ENCODE data around the gene ONECUT3. TPM values are rescaled to one million over a fixed set of nuclear protein-coding genes. Genes with fewer than 3 reads are reported as not detected.

ONECUT3 gene
- total RNA-seq, 1 donor: not detected

- TF ChIP-seq CTCF (IDR thresholded peaks at IDR 0.05; ENCODE audit: insufficient read depth, low read length): no peak
- DNase-seq (ENCODE audit: low read depth): no peak
- H3K4me3 ChIP-seq (ENCODE audit: low read depth, low read length): no peak overlapping the region
These were observed 1.8 kb upstream of the ONECUT3 start for GRCh38 chr19:1751367-1752008.

- no peak for TF ChIP-seq CTCF (IDR thresholded peaks at IDR 0.05; ENCODE audit: insufficient read depth, low read length)
- DNase-seq (ENCODE audit: low read depth): no peak
These were observed 1.1 kb upstream of the ONECUT3 start for GRCh38 chr19:1752009-1752756.

GRCh38 chr19:1754018-1754635 is 821 bp downstream of the ONECUT3 start:
- no peak for TF ChIP-seq CTCF (IDR thresholded peaks at IDR 0.05; ENCODE audit: insufficient read depth, low read length)
- no peak for DNase-seq (ENCODE audit: low read depth)
- H3K4me3 ChIP-seq (ENCODE audit: low read depth, low read length): no peak overlapping the region

More at GRCh38 chr19:1752009-1752756, 1.1 kb upstream of the ONECUT3 start:
- H3K4me3 ChIP-seq (ENCODE audit: low read depth, low read length): no peak overlapping the region

- TF ChIP-seq CTCF (IDR thresholded peaks at IDR 0.05; ENCODE audit: insufficient read depth, low read length): no peak
- no peak for DNase-seq (ENCODE audit: low read depth)
- H3K4me3 ChIP-seq (ENCODE audit: low read depth, low read length): no peak overlapping the region
These were observed 1.5 kb downstream of the ONECUT3 start for GRCh38 chr19:1754636-1755466.

GRCh38 chr19:1755467-1756171 is 2.3 kb downstream of the ONECUT3 start:
- no peak for DNase-seq (ENCODE audit: low read depth)
- no peak overlapping the region for H3K4me3 ChIP-seq (ENCODE audit: low read depth, low read length)
- TF ChIP-seq CTCF (IDR thresholded peaks at IDR 0.05; ENCODE audit: insufficient read depth, low read length): no peak

GRCh38 chr19:1756264-1756663 is 3.0 kb downstream of the ONECUT3 start:
- no peak for TF ChIP-seq CTCF (IDR thresholded peaks at IDR 0.05; ENCODE audit: insufficient read depth, low read length)
- no peak for DNase-seq (ENCODE audit: low read depth)
- no peak overlapping the region for H3K4me3 ChIP-seq (ENCODE audit: low read depth, low read length)
